ENCODE results near the gene PRDX3. TPM values are rescaled to one million over a fixed set of nuclear protein-coding genes. Genes with fewer than 3 reads are reported as not detected.

PRDX3 gene
- total RNA-seq, 2 experiments from 2014 or later = 7.1 to 7.5 TPM

DNA sequence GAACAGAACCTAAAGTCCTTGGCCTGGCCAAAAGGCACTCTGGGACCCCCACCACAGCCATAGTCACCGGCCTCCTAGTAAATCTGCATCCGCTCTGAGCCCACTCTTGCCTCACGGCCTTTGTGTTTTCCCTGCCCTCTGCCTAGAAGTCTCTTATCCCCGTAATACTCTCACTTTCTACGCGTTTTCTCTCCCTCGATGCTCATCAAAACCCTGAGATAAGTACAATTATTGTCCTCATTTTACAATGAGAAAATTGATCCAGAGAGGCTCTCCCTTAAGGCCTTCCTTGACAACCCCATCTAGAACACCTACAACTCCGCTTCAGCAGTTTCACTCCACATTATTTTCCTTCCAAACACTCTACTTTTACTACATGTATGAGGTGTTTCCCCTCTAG lies 11.6 kb downstream of the PRDX3 start:
- no peaks in the 10 kb centered on the region for H3K27me3 ChIP-seq (ENCODE audit: control insufficient read depth in 1 of 2, insufficient read depth in 2 of 2, low read length in 2 of 2)
- no peak for ATAC-seq (ENCODE audit: poor library complexity)
- Mint-ChIP-seq H3K36me3 (ENCODE audit: low read depth) (peaks cover 64% of the 10 kb centered on the region), H3K27ac (peak overlapping the region; percentile 90), H3K9me3 (no peaks in the 10 kb centered on the region), H3K4me3 (peak overlapping the region; percentile 94), H3K4me1 (ENCODE audit: low read depth) (peaks cover 46% of the 10 kb centered on the region), H3K27me3 (no peaks in the 10 kb centered on the region)
- H3K9me3 ChIP-seq (ENCODE audit: control insufficient read depth in 1 of 2, insufficient read depth in 1 of 2, low read length in 2 of 2) = no peaks in the 10 kb centered on the region
- intact Hi-C loops (cut with DNase I, micrococcal nuclease) = loop anchor here (5.0 to 10.0 kb wide), 2 partner anchors 412 to 705 kb away; partner anchors contain the start of genes CACUL1 (in 2 of the 2) and MCMBP (in 1 of the 2)
- peaks cover 40% of the 10 kb centered on the region for H3K36me3 ChIP-seq (ENCODE audit: insufficient read depth, low read length)
- CTCF ChIA-PET = no interaction called here
- H3K4me1 ChIP-seq (ENCODE audit: insufficient read depth, low read length) = peaks cover 24% of the 10 kb centered on the region
- DNase-seq = no peak
- H3K4me3 ChIP-seq (ENCODE audit: low read length) = no peak overlapping the region
- TF ChIP-seq, protein P1, sequence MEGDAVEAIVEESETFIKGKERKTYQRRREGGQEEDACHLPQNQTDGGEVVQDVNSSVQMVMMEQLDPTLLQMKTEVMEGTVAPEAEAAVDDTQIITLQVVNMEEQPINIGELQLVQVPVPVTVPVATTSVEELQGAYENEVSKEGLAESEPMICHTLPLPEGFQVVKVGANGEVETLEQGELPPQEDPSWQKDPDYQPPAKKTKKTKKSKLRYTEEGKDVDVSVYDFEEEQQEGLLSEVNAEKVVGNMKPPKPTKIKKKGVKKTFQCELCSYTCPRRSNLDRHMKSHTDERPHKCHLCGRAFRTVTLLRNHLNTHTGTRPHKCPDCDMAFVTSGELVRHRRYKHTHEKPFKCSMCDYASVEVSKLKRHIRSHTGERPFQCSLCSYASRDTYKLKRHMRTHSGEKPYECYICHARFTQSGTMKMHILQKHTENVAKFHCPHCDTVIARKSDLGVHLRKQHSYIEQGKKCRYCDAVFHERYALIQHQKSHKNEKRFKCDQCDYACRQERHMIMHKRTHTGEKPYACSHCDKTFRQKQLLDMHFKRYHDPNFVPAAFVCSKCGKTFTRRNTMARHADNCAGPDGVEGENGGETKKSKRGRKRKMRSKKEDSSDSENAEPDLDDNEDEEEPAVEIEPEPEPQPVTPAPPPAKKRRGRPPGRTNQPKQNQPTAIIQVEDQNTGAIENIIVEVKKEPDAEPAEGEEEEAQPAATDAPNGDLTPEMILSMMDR (IDR thresholded peaks at IDR 0.05) = no peak
- POLR2A ChIA-PET = interaction anchor here (0.6 kb wide), 1 partner anchor 45 kb away, joined by 3 read pairs; no protein-coding TSS in a partner anchor
- H3K27ac ChIP-seq (ENCODE audit: low read depth in 1 of 2, low read length in 2 of 2) = no peak overlapping the region

DNA sequence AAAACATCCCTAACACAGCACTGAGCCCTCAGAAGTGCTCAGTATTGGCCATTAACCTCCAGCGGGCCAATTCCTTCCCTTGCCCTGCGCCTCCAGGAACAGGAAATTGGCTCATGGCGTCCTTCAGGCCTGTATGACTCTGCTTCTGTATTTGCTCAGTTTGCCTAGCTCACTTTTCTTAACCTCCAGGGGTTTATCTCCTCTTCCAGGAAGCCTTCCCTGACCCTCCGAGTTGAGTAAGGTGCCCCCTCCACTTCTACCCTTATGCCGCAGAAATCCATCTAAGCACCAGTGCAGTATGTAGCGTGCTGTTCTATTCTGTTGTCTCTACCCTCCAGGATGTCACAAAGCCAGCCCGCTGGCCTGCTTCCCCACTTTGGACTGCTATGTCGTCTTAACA lies 12.0 kb downstream of the PRDX3 start:
- CTCF ChIA-PET = no interaction called here
- peaks cover 36% of the 10 kb centered on the region for H3K36me3 ChIP-seq (ENCODE audit: insufficient read depth, low read length)
- H3K9me3 ChIP-seq (ENCODE audit: control insufficient read depth in 1 of 2, insufficient read depth in 1 of 2, low read length in 2 of 2) = no peaks in the 10 kb centered on the region
- POLR2A ChIA-PET = interaction anchor here (0.6 to 1.5 kb wide), 2 partner anchors 14 to 45 kb away, joined by 3 read pairs; no protein-coding TSS in a partner anchor
- ATAC-seq (ENCODE audit: poor library complexity) (no peak), DNase-seq (no peak)
- Mint-ChIP-seq H3K27me3 (no peaks in the 10 kb centered on the region), H3K4me1 (ENCODE audit: low read depth) (peaks cover 49% of the 10 kb centered on the region), H3K36me3 (ENCODE audit: low read depth) (peaks cover 64% of the 10 kb centered on the region), H3K4me3 (peak overlapping the region; percentile 94), H3K9me3 (no peaks in the 10 kb centered on the region), H3K27ac (peak overlapping the region; percentile 90)
- H3K27ac ChIP-seq (ENCODE audit: low read depth in 1 of 2, low read length in 2 of 2) = no peak overlapping the region
- TF ChIP-seq, protein P1 (IDR thresholded peaks at IDR 0.05) = no peak
- H3K27me3 ChIP-seq (ENCODE audit: control insufficient read depth in 1 of 2, insufficient read depth in 2 of 2, low read length in 2 of 2) = no peaks in the 10 kb centered on the region
- peaks cover 24% of the 10 kb centered on the region for H3K4me1 ChIP-seq (ENCODE audit: insufficient read depth, low read length)
- intact Hi-C loops (cut with DNase I, micrococcal nuclease) = loop anchor here (5.0 to 10.0 kb wide), 2 partner anchors 412 to 706 kb away; partner anchors contain the start of genes CACUL1 (in 2 of the 2) and MCMBP (in 1 of the 2)
- H3K4me3 ChIP-seq (ENCODE audit: low read length) = no peak overlapping the region

DNA sequence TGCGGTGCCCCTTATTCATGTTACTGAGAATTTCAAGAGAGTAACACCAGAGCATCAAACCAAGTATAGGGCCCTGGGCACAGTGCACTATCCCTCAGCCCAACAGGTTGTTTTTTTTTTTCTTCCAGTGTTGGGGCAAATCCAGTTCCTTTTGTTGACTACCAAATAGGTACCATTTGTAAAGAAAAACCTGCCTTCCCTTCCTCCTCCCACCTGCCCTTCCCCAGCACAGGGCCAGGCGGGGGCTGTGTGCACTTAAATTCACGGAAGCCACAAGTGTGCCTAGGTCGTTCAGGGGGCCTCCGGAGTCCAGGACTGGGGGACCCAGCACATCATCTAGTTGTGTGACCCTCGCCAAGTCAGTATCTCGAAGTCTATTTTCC lies 12.5 kb downstream of the PRDX3 start:
- Histone ChIP-seq H3K4me1 (ENCODE audit: insufficient read depth, low read length) (peaks cover 24% of the 10 kb centered on the region), H3K27ac (ENCODE audit: low read depth in 1 of 2, low read length in 2 of 2) (peak overlapping the region; percentile 47 to 75), H3K4me3 (ENCODE audit: low read length) (peak overlapping the region; percentile 92), H3K9me3 (ENCODE audit: control insufficient read depth in 1 of 2, insufficient read depth in 1 of 2, low read length in 2 of 2) (no peaks in the 10 kb centered on the region), H3K27me3 (ENCODE audit: control insufficient read depth in 1 of 2, insufficient read depth in 2 of 2, low read length in 2 of 2) (no peaks in the 10 kb centered on the region), H3K36me3 (ENCODE audit: insufficient read depth, low read length) (peaks cover 34% of the 10 kb centered on the region)
- intact Hi-C loops (cut with DNase I, micrococcal nuclease) = loop anchor here (5.0 to 10.0 kb wide), 2 partner anchors 411 to 706 kb away; partner anchors contain the start of genes CACUL1 (in 2 of the 2) and MCMBP (in 1 of the 2)
- H3K36me3 Mint-ChIP-seq (ENCODE audit: low read depth) = peaks cover 64% of the 10 kb centered on the region
- peak overlapping the region; percentile 90 for H3K27ac Mint-ChIP-seq
- CTCF ChIA-PET = interaction anchor here (1.6 kb wide), 1 partner anchor 40 kb away, joined by 6 read pairs; no protein-coding TSS in a partner anchor
- peak; percentile 19 for ATAC-seq (ENCODE audit: poor library complexity)
- TF ChIP-seq, protein P1 (IDR thresholded peaks at IDR 0.05) = no peak
- POLR2A ChIA-PET = interaction anchor here (1.0 to 1.6 kb wide), 5 partner anchors 13 to 351 kb away, joined by 3 to 7 read pairs (median 3); partner anchors contain the start of gene GRK5
- H3K4me3 Mint-ChIP-seq = peak overlapping the region; percentile 94
- peaks cover 49% of the 10 kb centered on the region for H3K4me1 Mint-ChIP-seq (ENCODE audit: low read depth)
- no peaks in the 10 kb centered on the region for H3K9me3 Mint-ChIP-seq
- H3K27me3 Mint-ChIP-seq = no peaks in the 10 kb centered on the region
- DNase-seq = no peak

Measured in CD4-positive, alpha-beta T cell (primary cell).